H9 (cell line): Measurements from ENCODE around the gene HTRA1. TPM values are rescaled to one million over a fixed set of nuclear protein-coding genes. Genes with fewer than 3 reads are reported as not detected.

Source experiments
- DNase-seq: peaks from one replicate; pipeline ENCODE4 v3.0.0-alpha.2; 2017
- H2AFZ ChIP-seq: one replicate; pipeline ENCODE4 v1.6.1; 2013; ENCODE audit warnings: mild to moderate bottlenecking, low read length, control low read depth, moderate library complexity
- H2AK5ac ChIP-seq: 2 replicates; pipeline ENCODE4 v1.6.1; 2013; ENCODE audit warnings: low read length, control low read depth, mixed read lengths; ENCODE audit not compliant: insufficient read length
- H2BK120ac ChIP-seq: one replicate; pipeline ENCODE4 v1.6.1; 2013; ENCODE audit warnings: low read depth, mild to moderate bottlenecking, low read length, control low read depth, inconsistent platforms; ENCODE audit not compliant: poor library complexity, severe bottlenecking
- H2BK12ac ChIP-seq: 2 replicates; pipeline ENCODE4 v1.6.1; 2013; ENCODE audit warnings: low read length, control low read depth, mixed read lengths, low read depth; ENCODE audit not compliant: insufficient read length
- H2BK15ac ChIP-seq: 2 replicates; pipeline ENCODE4 v1.6.1; 2013; ENCODE audit warnings: low read depth, low read length, control low read depth
- H2BK20ac ChIP-seq: one replicate; pipeline ENCODE4 v1.6.1; 2013; ENCODE audit warnings: low read depth, mild to moderate bottlenecking, low read length, control low read depth, inconsistent platforms; ENCODE audit not compliant: poor library complexity, severe bottlenecking
- H2BK5ac ChIP-seq: 2 replicates; pipeline ENCODE4 v1.6.1; 2013; ENCODE audit warnings: low read length, control low read depth, mixed read lengths; ENCODE audit not compliant: insufficient read length
- H3K14ac ChIP-seq: 2 replicates; pipeline ENCODE4 v1.6.1; 2013; ENCODE audit warnings: low read length, control low read depth; ENCODE audit not compliant: insufficient read depth
- H3K18ac ChIP-seq: 2 replicates; pipeline ENCODE4 v1.6.1; 2013; ENCODE audit warnings: low read depth, mild to moderate bottlenecking, mixed read lengths, low read length, control low read depth; ENCODE audit not compliant: insufficient read length
- H3K23ac ChIP-seq: 2 replicates; pipeline ENCODE4 v1.6.1; 2013; ENCODE audit warnings: low read length, control low read depth, mixed read lengths, low read depth; ENCODE audit not compliant: insufficient read length
- H3K23me2 ChIP-seq: 2 replicates; pipeline ENCODE4 v1.6.1; 2013; ENCODE audit warnings: low read depth, mild to moderate bottlenecking, mixed read lengths, low read length, control low read depth; ENCODE audit not compliant: insufficient read length, poor library complexity, severe bottlenecking
- H3K27ac ChIP-seq: 2 replicates; pipeline ENCODE4 v1.5.1; 2013; ENCODE audit warnings: low read length, control low read depth, mixed read lengths, low read depth; ENCODE audit not compliant: insufficient read length
- H3K27me3 ChIP-seq: 2 replicates; pipeline ENCODE4 v1.6.1; 2013; ENCODE audit warnings: low read length, control low read depth, inconsistent platforms; ENCODE audit not compliant: insufficient read depth
- H3K4ac ChIP-seq: 2 replicates; pipeline ENCODE4 v1.6.1; 2013; ENCODE audit warnings: low read depth, mild to moderate bottlenecking, control low read depth, inconsistent platforms, low read length, moderate library complexity
- H3K4me1 ChIP-seq: 2 replicates; pipeline ENCODE4 v1.6.1; 2013; ENCODE audit warnings: low read length, control low read depth, inconsistent platforms; ENCODE audit not compliant: insufficient read depth
- H3K4me2 ChIP-seq: 2 replicates; pipeline ENCODE4 v1.6.1; 2013; ENCODE audit warnings: low read length, control low read depth, mixed read lengths; ENCODE audit not compliant: insufficient read length, insufficient read depth
- H3K56ac ChIP-seq: 2 replicates; pipeline ENCODE4 v1.6.1; 2013; ENCODE audit warnings: low read depth, mild to moderate bottlenecking, mixed read lengths, low read length, control low read depth; ENCODE audit not compliant: insufficient read length
- H3K79me1 ChIP-seq: 2 replicates; pipeline ENCODE4 v1.6.1; 2013; ENCODE audit warnings: low read depth, mild to moderate bottlenecking, moderate library complexity, low read length, control low read depth, inconsistent platforms; ENCODE audit not compliant: insufficient read depth, poor library complexity, severe bottlenecking
- H3K79me2 ChIP-seq: 2 replicates; pipeline ENCODE4 v1.6.1; 2013; ENCODE audit warnings: low read length, control low read depth, inconsistent platforms; ENCODE audit not compliant: insufficient read depth
- H3K9ac ChIP-seq: 2 replicates; pipeline ENCODE4 v1.6.1; 2013; ENCODE audit warnings: low read length, control low read depth, mixed read lengths; ENCODE audit not compliant: insufficient read length; ENCODE audit errors: extremely low read depth
- H3K9me3 ChIP-seq: one replicate; pipeline ENCODE4 v1.6.1; 2013; ENCODE audit warnings: low read depth, low read length, inconsistent platforms; ENCODE audit not compliant: control insufficient read depth
- H3T11ph ChIP-seq: one replicate; pipeline ENCODE4 v1.6.1; 2013; ENCODE audit warnings: mild to moderate bottlenecking, low read length, control low read depth, inconsistent platforms
- H4K20me1 ChIP-seq: one replicate; pipeline ENCODE4 v1.6.1; 2013; ENCODE audit not compliant: control insufficient read depth, insufficient read length, insufficient read depth
- H4K5ac ChIP-seq: 2 replicates; pipeline ENCODE4 v1.6.1; 2013; ENCODE audit warnings: low read depth, mild to moderate bottlenecking, mixed read lengths, low read length, control low read depth; ENCODE audit not compliant: insufficient read length
- H4K8ac ChIP-seq: replicated peaks from 2 replicates; pipeline ENCODE4 v1.6.1; 2013; ENCODE audit warnings: low read length, control low read depth, mixed read lengths, low read depth; ENCODE audit not compliant: insufficient read length
- H4K91ac ChIP-seq: 2 replicates; pipeline ENCODE4 v1.6.1; 2013; ENCODE audit warnings: low read depth, mild to moderate bottlenecking, moderate library complexity, mixed read lengths, low read length, control low read depth; ENCODE audit not compliant: insufficient read length
- H3K27ac Mint-ChIP-seq, 3 experiments: 2 replicates in 2 of 3; 3 replicates in 1 of 3; pipeline ENCODE4 v1.8.0; 2020 to 2021; ENCODE audit warnings: mixed read lengths in 3 of 3, mild to moderate bottlenecking in 1 of 3, moderate library complexity in 1 of 3
- H3K27me3 Mint-ChIP-seq: 2 replicates; pipeline ENCODE4 v1.8.0; 2021; ENCODE audit warnings: low read depth, mild to moderate bottlenecking, moderate library complexity, mixed read lengths
- H3K36me3 Mint-ChIP-seq, 3 experiments: 2 replicates in 2 of 3; 3 replicates in 1 of 3; pipeline ENCODE4 v1.8.0; 2020 to 2021; ENCODE audit warnings: low read depth in 3 of 3, mixed read lengths in 3 of 3; ENCODE audit not compliant: insufficient read depth in 1 of 3
- H3K4me1 Mint-ChIP-seq, 2 experiments: 2 replicates each; pipeline ENCODE4 v1.8.0; 2020; ENCODE audit warnings: mixed read lengths in 2 of 2
- H3K4me3 Mint-ChIP-seq, 2 experiments: 2 replicates in 1 of 2; 3 replicates in 1 of 2; pipeline ENCODE4 v1.8.0; 2020 to 2021; ENCODE audit warnings: mild to moderate bottlenecking in 2 of 2, mixed read lengths in 2 of 2, moderate library complexity in 1 of 2
- H3K9me3 Mint-ChIP-seq, 2 experiments: 2 replicates in 1 of 2; 3 replicates in 1 of 2; pipeline ENCODE4 v1.8.0; 2020; ENCODE audit warnings: mild to moderate bottlenecking in 2 of 2, mixed read lengths in 2 of 2, moderate library complexity in 1 of 2
- WGBS: extraction: QIAGEN DNeasy Blood & Tissue Kit; methylation state at CpG from one replicate; pipeline ENCODE4 v1.1.7; 2013; ENCODE audit warnings: missing lambda C conversion rate, low lambda C conversion rate, mixed read lengths; ENCODE audit not compliant: insufficient read length; ENCODE audit errors: extremely low coverage; 5-methylcytosine and 5-hydroxymethylcytosine counted together
- total RNA-seq: library from RNA; stranded (reverse); gene quantifications from 2 replicates; pipeline ENCODE4 v1.2.1, GENCODE V29; 2021
- TF ChIP-seq, protein P1 (sequence below): fragments of 200-600 bp; sonication (generic); conservative IDR thresholded peaks from 3 replicates; pipeline ENCODE4 v1.8.0; 2021; ENCODE audit warnings: antibody characterized with exemption, mild to moderate bottlenecking

HTRA1 gene
- total RNA-seq, 1 experiment from 2014 or later, result 11.1 TPM

GRCh38 chr10:122546242-122546641 lies 84.9 kb downstream of the HTRA1 start:
- no peaks in the 10 kb centered on the region for H4K20me1 ChIP-seq
- H3K9me3 ChIP-seq, result no peaks in the 10 kb centered on the region
- H3K4me2 ChIP-seq, result no peak overlapping the region
- no peak overlapping the region for H3K4me3 Mint-ChIP-seq
- H2BK20ac ChIP-seq, result no peak overlapping the region
- no peak overlapping the region for H3K14ac ChIP-seq
- TF ChIP-seq, protein P1, sequence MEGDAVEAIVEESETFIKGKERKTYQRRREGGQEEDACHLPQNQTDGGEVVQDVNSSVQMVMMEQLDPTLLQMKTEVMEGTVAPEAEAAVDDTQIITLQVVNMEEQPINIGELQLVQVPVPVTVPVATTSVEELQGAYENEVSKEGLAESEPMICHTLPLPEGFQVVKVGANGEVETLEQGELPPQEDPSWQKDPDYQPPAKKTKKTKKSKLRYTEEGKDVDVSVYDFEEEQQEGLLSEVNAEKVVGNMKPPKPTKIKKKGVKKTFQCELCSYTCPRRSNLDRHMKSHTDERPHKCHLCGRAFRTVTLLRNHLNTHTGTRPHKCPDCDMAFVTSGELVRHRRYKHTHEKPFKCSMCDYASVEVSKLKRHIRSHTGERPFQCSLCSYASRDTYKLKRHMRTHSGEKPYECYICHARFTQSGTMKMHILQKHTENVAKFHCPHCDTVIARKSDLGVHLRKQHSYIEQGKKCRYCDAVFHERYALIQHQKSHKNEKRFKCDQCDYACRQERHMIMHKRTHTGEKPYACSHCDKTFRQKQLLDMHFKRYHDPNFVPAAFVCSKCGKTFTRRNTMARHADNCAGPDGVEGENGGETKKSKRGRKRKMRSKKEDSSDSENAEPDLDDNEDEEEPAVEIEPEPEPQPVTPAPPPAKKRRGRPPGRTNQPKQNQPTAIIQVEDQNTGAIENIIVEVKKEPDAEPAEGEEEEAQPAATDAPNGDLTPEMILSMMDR, result 0 out of 3 replicates have a peak, but pooled peaks have one; percentile 14
- no peak overlapping the region for H3K4ac ChIP-seq
- no peak overlapping the region for H3T11ph ChIP-seq
- H2BK12ac ChIP-seq, result no peak overlapping the region
- no CpG with 5 or more reads among the region's 8 CpGs for WGBS
- H3K23ac ChIP-seq, result no peak overlapping the region
- no peaks in the 10 kb centered on the region for H3K4me1 Mint-ChIP-seq
- H3K9ac ChIP-seq, result no peak overlapping the region
- H3K18ac ChIP-seq, result no peak overlapping the region
- no peaks in the 10 kb centered on the region for H3K79me2 ChIP-seq
- no peaks in the 10 kb centered on the region for H3K27me3 ChIP-seq
- H3K79me1 ChIP-seq, result no peaks in the 10 kb centered on the region
- DNase-seq, result no peak
- no peak overlapping the region for H2AFZ ChIP-seq
- H2BK120ac ChIP-seq, result no peak overlapping the region
- H3K23me2 ChIP-seq, result no peaks in the 10 kb centered on the region
- H3K56ac ChIP-seq, result no peak overlapping the region
- H3K27ac ChIP-seq, result no peak overlapping the region
- H3K27ac Mint-ChIP-seq, result no peak overlapping the region
- no peaks in the 10 kb centered on the region for H3K36me3 Mint-ChIP-seq
- H4K5ac ChIP-seq, result no peak overlapping the region
- H2BK5ac ChIP-seq, result no peak overlapping the region
- H3K9me3 Mint-ChIP-seq, result no peaks in the 10 kb centered on the region
- H3K4me1 ChIP-seq, result no peaks in the 10 kb centered on the region
- H3K27me3 Mint-ChIP-seq, result no peaks in the 10 kb centered on the region
- H2AK5ac ChIP-seq, result no peak overlapping the region
- no peak overlapping the region for H2BK15ac ChIP-seq
- H4K91ac ChIP-seq, result no peak overlapping the region
- no peak overlapping the region for H4K8ac ChIP-seq
